Measurements from ENCODE around the gene PVR. TPM values are rescaled to one million over a fixed set of nuclear protein-coding genes. Genes with fewer than 3 reads are reported as not detected.
A peak's percentile ranks its signal among the peaks of the same experiment; 100 is the strongest.

The PVR gene
- total and polyA plus RNA-seq, 9 of the 15 experiments (the other 6 are each of a cell fraction or from before 2014, with no cell fraction given), result 0.89 to 14.5 (median 9.8) TPM

- TF ChIP-seq BRD9 (IDR thresholded peaks at IDR 0.05; ENCODE audit: low read depth, partially characterized antibody), result no peak
- TF ChIP-seq RREB1 (CRISPR knock-in tag; IDR thresholded peaks at IDR 0.05), result no peak
- TF ChIP-seq ATF3 (IDR thresholded peaks at IDR 0.05), result peak; percentile 32; the same call in 1 of the 2 replicates
- TF ChIP-seq ATF3 (CRISPR knock-in tag; conservative IDR thresholded peaks at IDR 0.05), result no peak
- no peak for TF ChIP-seq ETV5 (CRISPR knock-in tag; IDR thresholded peaks at IDR 0.05; ENCODE audit: low read depth)
Observed at GRCh38 chr19:44685877-44686276, 42.2 kb downstream of the PVR start (continued).
